ENCODE data around the gene MEN1.

MEN1 gene

DNA sequence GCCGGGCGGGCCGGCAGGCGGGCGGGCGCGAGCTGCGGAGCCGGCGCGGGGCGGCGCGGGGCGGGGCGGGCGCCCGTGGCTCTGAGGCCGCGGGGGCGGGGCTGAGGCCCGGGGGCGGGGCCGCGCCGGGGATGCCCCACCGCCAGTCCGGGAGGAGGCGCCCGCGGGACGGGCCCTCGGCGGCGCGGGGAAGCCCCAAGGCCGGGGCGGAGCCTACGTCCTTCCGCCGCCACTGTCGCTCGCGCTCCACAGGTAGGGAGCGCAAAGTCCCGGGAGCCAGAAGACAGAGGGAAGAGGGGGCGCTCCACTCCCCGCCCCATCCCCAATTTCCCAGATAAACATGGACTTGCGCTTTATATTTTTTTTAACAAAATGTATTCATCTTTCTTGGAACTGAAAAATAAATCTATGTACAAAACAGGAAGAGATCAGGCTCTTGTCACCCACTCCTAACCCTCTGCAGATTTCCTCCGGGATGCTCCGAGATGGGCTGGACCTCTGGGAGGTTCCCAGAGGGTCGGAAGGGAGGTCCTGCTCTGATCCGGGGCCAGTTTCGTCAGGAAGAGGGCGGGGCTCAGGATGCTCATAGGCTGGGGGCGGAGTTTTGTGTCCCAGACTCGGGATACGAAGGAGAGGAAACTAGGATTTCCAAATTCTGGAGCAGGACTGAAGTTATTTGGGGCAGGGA lies 7.0 kb downstream of the MEN1 start, which contains the start of gene MAP4K2:
Gene MAP4K2, minus strand, starts transcription at position 57 of the 688 bp plus-strand sequence. CDS start 65 bp downstream, outside the sequence.
- peak; percentile 55 to 80 for DNase-seq (ENCODE audit: extremely low read depth in 1 of 2, low read depth in 1 of 2)

DNA sequence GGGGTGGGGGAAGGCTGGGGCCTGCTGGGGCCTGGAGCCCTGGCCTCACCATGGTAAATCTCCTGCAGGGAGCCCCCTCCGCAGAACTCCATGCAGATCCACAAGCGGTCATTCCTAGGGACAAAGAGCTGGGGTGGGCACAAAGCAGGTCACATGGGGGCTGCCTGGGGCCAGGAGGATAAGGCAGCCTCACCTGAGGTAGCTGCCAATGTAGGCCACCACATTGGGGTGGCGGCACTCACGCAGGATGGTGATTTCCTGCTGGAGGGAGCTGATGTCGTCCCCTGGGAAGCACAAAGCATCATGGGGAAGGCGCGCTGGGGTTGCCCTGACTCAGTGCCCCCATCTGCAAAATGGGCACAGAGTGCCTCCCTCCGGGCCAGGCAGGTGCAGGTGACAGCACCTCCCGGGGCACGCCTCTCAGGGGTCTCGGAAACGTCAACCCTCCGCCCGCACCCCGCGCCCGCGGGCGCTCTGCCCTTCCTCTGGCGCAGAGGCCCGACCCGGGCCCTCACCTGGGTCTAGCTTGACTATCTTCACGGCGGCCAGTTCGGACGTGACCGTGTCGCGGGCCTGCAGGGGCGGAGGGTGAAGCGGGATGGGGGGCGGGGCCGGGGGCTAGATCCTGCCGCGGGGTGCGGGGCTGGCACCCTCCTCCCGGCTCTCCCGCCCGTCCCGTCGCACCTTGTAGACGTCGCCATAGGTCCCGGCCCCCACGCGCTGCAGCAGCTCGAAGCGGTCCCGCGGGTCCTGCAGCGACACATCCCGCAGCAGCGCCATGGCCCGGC lies 7.8 kb downstream of the MEN1 start:
- no peak for DNase-seq (ENCODE audit: extremely low read depth in 1 of 2, low read depth in 1 of 2)

DNA sequence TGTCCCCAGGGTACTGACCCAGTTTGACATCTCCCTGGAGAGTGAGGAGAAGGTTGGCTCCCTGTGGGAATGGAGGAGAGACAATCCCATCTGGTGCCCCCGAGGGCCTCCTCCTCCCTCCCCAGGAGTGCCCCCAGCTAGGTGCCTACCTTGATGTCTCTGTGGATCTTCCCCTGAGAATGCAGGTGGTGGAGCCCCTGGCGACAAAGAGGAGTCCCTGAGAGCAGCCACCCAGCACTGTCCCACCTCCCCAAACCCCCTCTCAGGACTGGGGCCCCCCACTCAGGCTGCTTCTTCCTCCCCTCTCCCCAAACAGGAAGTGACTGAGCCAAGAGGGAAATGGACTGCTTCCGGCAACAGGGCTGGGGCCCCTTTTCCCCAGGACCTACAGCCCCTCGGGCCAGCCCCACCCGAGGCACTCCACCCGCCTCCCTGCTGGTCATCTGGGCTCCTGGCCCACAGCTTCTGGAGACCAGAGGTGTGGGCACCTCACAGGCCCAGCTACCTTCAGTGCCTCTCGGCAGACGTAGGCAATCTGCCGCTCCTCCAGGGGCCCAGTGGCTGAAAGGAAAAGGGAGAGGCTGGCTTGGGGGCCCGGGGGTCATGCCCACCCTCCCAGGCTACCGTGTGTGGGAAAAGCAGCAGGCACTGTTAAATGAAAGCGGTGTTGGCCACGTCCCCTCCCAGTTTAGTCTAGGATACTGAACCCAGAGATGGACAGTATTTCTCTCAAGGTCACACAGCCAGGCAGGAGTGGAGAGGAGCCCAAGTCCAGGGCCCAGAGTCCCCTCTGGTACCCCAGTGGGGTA lies 8.6 kb downstream of the MEN1 start:
- DNase-seq (ENCODE audit: extremely low read depth in 1 of 2, low read depth in 1 of 2), result no peak

DNA sequence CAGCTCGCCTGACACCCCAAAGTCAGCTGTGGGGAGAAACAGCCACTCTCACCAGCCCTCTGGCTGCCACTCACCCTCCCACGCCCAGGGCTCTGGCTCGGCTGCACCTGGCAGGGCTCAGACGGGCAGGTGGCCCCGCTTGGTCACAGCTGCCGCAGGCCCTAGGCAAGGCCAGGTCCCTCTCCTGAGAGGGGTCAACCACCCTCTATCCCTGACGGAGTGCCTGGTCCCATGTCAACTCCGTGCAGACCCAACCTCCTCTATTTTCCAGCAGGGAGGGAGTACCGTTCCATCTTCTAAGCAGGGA lies 9.2 kb downstream of the MEN1 start:
- DNase-seq (ENCODE audit: extremely low read depth in 1 of 2, low read depth in 1 of 2), result no peak

DNA sequence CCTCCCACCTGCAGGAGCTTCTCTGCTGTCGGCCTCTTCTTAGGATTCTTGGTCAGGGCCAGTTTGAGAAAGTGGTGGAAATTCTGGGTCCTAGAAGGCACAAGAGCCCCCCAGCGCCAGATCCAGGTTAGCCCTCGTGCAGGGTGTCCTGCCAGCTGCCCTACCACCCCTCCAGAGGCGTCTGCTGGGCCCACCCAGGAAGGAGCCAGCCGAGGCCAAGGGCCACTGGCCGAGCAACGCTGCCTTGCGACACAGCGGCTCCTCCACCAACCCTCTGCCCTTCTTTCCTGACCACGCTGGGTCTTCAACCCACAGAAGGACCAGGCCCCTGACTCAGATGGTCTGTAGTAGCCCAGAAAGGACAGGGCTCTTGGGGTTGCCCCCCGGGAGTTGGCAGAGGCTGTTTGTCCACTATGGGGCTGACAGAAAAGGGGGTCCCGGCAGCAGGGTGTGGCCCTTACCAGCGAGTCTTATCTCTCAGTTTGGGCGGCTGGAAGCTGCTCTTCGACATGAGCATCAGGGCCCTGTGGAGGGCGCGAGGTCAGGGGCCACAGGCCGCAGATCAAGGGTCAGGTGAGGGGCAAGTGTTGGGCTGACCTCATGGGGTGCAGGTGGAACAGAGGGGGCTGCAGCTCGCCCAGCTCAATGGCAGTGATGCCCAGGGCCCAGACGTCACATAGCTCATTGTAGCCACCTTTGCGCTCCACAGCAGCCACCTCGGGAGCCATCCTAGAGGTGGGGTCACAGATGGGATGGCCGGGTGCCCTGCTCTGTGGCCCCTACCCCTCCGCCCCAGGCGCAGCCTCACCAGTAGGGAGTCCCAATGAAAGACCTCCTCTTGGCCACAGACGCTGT lies 9.8 kb downstream of the MEN1 start:
- DNase-seq (ENCODE audit: extremely low read depth in 1 of 2, low read depth in 1 of 2), result no peak

DNA sequence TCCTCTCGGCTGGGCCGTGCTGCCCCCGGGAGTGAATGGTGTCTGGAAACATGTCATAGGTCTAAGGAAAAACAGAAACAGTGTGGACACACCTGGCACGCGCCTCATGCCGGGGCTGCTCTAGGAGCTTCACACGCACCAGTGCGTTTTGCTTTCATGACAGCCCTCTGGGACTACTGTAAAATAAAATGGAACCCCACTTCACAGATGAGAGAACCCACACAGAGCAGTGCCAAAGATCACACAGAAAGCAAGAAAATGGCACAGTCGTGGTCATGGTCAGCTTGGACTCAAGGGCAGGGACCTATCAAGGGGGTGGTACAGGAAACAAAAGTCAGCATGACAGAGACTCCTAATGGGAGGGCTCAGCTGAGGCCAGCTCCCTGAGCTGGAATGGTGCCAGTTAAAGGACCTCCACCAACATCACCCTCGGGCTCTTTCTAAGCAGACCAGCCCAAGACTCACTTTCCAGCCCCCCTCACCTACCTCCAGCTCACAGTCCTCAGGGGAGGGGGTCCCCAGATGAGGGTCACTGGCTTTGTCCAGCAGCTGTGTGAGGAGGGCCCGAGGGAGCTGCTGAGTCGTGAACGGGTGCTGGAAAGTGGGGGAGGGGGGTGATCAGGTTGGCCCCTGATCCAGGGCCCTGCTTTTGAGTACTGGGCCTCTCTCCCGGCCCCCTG lies 10.6 kb downstream of the MEN1 start:
- DNase-seq (ENCODE audit: extremely low read depth in 1 of 2, low read depth in 1 of 2), result no peak

DNA sequence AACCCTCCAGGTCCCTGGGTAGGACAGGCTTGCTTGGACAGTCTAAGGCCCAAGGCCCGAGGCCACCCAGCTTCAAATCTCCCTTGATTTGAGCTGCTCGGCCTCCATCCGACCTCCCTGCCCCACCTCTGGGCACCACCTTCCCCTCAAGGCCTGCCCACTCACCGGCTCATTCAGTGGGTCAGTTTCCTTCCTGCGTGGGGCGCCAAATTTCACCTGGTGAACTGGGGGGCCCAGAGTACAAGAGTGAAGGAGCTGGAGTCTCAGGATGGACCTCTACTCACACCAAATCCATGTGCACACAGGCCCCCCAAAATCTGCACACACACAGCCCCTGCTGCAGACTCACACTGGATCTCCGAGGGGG lies 11.1 kb downstream of the MEN1 start:
- DNase-seq (ENCODE audit: extremely low read depth in 1 of 2, low read depth in 1 of 2), result no peak

DNA sequence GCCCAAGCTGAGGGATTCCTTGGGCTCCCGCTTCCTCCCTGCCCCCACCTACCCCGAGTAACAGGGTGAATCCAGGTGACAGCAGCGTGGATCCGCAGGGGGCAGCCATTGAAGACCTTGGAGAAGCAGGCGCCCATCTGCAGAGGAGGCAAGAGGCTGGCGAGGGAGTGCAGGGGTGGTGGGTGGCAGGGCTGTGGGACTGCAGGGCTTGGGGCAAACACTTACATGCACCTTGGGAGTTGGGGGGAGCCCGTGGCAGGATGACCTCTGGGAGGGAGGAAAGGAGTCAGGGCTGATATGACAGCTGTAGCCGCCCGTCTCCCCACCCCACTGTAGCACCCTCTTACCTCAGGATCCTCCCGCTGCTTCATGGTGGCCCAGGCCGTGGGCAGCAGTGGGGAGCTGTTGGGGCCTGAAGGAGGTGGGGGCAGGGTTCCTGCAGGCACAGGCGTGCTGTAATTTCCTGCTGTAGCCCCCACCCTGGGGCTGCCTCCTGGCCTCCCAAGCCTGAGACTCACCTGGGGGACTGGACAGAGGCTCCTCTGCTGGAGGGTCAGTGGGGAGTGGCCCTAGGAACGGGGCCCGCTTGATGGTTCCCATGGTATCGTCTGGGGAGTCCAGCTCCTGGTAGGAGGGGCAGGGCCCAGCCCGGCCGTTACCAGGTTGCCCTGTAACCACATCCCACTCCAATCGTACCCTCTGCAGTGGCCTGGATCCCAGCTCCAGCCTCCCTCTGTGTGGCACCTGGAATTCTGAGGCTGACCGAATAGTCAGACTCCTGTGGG lies 13.4 kb downstream of the MEN1 start:
- no peak for DNase-seq (ENCODE audit: extremely low read depth in 1 of 2, low read depth in 1 of 2)

DNA sequence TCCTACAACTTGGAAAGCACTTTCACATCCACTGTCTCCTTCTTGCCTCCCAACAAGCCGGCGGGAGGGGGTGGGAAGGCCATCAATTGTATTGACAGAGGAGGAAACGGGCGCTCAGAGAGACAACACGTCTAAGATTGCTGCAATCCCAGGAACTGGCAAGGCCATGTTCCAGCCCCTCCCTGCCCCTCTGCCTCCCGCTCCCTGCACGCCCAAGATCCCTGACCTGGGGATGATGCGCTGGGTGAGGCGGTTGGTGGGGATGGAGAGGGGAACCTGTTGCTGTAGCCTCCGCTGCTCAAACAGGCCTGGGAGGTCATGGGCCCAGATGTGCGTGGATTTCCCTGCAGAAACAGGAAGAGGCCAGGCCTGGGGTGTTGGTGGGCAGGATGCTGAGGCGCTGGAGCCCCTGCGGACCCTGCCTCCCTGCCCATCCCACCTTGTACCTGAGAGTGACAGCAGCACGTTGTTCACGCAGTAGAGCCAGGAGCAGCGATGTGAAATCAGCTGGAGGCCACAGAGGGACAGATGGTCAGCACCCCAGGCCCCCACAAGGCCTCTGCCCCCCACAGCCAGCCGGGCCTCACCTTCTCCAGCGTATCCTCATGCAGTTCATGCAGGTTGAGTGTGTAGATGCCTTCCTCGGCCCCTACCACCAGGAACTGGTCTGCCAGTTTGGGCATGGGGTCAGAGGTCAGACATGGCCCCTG lies 14.1 kb downstream of the MEN1 start:
- no peak for DNase-seq (ENCODE audit: extremely low read depth in 1 of 2, low read depth in 1 of 2)

DNA sequence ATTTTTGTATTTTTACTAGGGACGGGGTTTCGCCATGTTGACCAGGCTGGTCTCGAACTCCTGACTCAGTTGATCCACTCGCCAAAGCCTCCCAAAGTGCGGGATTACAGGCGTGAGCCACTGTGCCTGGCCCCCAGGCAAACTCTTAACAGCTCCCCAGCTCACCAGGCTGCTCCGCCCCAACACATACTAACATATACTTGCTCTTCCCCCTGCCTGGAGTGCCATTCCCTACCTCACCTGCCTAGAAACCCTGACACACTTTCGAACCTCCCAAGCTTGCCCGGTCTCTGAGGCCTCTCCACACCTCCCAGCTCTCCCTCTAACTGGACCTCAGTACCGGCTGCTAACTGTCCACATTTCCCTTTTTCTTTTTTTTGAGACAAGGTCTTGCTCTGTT lies 15.8 kb downstream of the MEN1 start:
- no peak for DNase-seq (ENCODE audit: extremely low read depth in 1 of 2, low read depth in 1 of 2)

DNA sequence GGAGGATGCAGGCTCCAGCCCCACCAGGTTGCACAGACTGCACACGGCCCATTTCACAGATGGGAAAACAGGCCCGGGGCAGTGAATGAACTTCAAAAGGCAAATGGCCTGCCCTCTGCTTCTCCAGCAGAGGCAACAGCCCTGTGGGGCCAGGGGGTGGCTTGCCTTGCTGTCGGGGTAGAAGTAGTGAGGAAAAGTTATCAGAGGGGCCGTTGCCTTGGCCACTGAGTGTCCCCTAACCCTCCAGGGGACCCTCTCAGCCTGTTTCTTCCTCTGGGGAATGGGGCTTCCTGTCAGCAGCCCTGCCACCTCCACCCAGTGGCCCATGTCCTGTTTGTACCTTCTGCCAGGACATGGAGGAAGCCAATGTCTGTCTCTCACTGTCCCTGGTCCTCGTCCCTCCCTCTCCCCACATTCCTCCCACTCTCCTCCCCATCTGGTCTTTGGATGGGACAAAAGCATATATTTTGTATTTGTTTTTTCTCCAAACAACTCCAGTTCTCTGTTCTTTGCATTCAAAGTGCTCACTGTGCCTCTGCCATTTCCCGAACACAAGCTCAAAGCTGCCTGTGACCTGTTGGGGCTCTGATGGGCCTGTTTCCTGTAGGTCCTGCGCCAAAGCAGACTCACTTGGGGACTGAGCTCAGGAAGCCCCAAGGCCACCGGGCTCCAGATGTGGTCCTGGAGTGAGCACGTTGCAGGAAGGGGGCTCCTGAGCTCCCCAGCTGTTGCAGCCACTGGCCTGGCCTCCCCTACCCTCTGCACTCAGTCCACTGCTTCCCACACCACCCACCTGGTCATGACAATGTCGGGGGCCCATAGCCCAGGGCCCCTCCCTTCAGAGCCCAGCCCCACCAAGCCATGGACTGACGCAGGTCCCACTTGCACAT lies 16.8 kb downstream of the MEN1 start:
- DNase-seq (ENCODE audit: extremely low read depth in 1 of 2, low read depth in 1 of 2), result no peak

DNA sequence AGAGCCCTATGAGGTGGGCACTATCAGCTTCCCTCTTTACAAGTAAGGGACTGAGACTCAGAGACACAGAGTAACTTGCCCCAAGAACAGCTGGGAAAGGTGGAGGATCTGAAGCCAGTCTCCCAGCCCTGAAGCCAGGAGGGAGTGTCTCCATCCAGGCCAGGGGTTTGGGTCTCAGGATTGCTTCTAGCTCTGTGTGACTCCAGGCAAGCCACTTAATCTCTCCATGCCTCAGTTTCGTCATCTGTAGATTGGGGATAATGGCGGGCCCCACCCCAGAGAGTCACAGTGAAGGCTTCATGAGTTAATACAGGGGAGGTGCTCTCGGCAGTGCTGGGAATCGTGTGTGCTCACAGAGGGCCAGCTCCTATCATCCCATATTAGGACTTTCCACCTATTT lies 17.9 kb downstream of the MEN1 start:
- DNase-seq (ENCODE audit: extremely low read depth in 1 of 2, low read depth in 1 of 2), result no peak

DNA sequence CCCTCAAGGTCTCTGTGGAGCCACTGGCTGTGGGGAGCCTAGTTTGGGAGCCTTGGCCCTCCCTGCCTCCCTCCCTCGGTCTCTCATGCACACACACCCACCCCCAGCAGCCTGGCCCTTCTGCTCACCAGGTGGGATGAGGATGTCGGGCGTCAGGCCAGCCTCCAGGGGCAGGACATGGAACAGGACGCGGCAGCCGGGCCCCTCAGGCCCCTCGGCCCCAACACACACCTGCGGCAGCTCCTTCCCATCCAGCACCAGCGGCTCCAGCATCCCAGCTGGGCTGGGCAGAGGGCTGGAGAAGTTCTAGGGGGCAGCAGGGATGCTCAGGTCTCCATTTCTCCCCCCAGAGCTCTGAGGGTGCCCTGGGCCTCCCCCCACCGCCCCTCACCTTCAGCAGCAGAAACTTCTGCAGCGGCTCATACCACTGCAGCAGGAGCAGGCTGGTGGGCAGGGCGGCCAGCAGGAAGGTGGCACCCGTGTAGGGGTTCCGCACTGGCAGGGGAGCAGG lies 18.5 kb downstream of the MEN1 start:
- DNase-seq (ENCODE audit: extremely low read depth in 1 of 2, low read depth in 1 of 2), result no peak

DNA sequence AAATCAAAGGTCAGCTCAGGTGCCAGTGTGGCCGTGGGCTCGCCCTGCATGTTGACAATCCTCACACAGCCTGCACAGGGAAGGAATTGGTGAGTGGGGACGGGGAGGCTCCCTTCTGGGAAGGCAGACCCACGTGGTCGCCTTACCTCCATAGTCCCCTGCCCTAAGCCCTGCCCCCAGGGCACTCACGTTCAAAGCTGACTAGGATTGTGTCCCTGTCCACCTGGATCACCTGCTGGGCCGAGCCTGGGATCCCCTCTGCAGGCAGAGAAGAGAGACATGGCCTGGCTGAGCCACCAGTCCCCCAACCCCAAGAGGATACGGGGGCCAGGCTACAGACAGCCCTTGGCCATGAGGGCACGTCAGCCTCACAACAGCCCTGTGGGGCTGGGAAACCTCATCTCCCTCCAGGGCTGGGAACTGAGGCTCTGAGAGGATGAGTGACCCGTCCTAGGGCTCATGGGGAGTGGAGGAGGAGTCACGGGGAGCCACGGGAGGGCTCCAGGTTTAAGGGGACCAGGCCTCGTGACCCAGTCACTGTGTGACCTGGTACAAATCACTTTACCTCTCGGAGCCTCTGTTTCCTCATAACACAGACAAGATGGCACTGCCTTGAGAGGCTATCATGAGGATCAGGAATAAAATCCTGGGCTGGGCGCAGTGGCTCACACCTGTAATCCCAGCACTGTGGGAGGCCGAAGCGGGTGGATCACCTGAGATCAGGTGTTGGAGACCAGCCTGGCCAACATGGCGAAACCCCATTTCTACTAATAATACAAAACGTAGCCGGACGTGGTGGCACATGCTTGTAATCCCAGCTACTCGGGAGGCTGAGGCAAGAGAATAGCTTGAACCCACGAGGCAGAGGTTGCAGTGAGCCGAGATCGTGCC lies 19.9 kb downstream of the MEN1 start:
- no peak for DNase-seq (ENCODE audit: extremely low read depth in 1 of 2, low read depth in 1 of 2)

DNA sequence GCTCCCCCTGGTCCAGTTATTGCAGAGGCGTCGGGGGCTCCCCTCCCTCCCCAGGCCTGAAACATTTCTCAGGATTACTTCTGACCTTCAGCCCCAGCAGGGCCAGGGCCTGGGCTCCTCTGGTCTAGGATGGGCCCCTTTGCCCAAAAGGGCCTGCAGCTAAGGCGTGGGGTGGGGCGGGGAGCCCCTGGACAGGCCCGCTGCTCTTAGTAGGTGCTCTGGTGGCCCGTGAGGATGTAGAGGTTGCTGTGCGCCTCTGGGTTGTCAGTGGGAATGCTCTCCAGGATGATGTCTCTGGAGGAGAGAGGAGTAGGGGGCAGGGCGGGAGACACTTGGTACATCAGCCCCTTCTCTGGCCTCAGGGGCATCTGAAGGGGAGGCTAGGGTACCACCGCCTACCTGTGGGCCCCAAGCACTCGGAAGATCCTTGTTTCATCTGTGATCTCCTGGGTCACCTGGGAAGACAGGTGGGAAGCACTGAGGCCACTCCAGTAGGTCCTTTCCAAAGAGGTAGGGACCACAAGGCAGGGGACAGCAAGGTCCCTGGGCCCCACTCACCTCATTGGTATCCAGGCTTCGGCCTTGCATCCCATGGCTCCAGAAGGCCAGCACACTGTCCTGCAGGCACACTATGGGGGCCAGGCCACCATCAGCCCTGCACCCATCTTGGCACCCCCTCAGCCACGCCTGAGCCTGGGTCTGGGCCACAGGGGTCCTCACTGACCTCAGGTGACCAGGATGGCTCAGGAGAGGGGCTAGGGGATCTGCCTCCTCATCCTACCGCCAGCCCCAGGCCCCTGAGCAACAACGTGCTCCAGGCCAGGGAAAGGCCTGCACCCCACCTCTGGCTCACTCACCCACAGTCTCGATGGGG lies 20.8 kb downstream of the MEN1 start:
- DNase-seq (ENCODE audit: extremely low read depth in 1 of 2, low read depth in 1 of 2), result no peak
